ENCODE data around the gene PSMA3.
A peak's percentile ranks its signal among the peaks of the same experiment; 100 is the strongest.
"Not testable (repeated sequence)": the region's sequence is repeated elsewhere in the genome, so short reads cannot be mapped to it uniquely, and the experiment has no call there.

Gene PSMA3

GRCh38 chr14:58244556-58245387 lies at the start of gene PSMA3:
Gene PSMA3 (plus strand): TSS chr14:58244843. CDS start chr14:58244921, 78 bp downstream.
- DNase-seq (ENCODE audit: low read depth, low spot score): peak; percentile 85

GRCh38 chr14:58196198-58196597 lies 48.4 kb upstream of the PSMA3 start:
- DNase-seq (ENCODE audit: low read depth, low spot score): no peak
- no peak overlapping the region for H3K27ac ChIP-seq

More at GRCh38 chr14:58244556-58245387, at the start of gene PSMA3:
- peak within 1 kb of the TSS; percentile 94 for H3K27ac ChIP-seq

- DNase-seq (ENCODE audit: low read depth, low spot score): no peak
- H3K27ac ChIP-seq: no peak overlapping the region
Measured at GRCh38 chr14:58198086-58198485, 46.6 kb upstream of the PSMA3 start.

- H3K27ac ChIP-seq: peak within 1 kb of the TSS; percentile 77
- no peak for DNase-seq (ENCODE audit: low read depth, low spot score)
Measured at GRCh38 chr14:58199726-58200479, 44.7 kb upstream of the PSMA3 start, which contains the start of gene ACTR10. Gene ACTR10 (plus strand): TSS chr14:58200149. CDS start chr14:58200218, 69 bp downstream.

GRCh38 chr14:58200480-58200841 lies 44.2 kb upstream of the PSMA3 start:
- DNase-seq (ENCODE audit: low read depth, low spot score): no peak
- H3K27ac ChIP-seq: peak overlapping the region; percentile 77

- H3K27ac ChIP-seq: peak overlapping the region; percentile 77
- DNase-seq (ENCODE audit: low read depth, low spot score): no peak
Measured at GRCh38 chr14:58200846-58201245, 43.8 kb upstream of the PSMA3 start.

- no peak overlapping the region for H3K27ac ChIP-seq
- no peak for DNase-seq (ENCODE audit: low read depth, low spot score)
Measured at GRCh38 chr14:58213176-58213575, 31.5 kb upstream of the PSMA3 start.

- DNase-seq (ENCODE audit: low read depth, low spot score): no peak
- H3K27ac ChIP-seq: no peak overlapping the region
Measured at GRCh38 chr14:58215191-58215914, 29.3 kb upstream of the PSMA3 start.

GRCh38 chr14:58216544-58216943 lies 28.1 kb upstream of the PSMA3 start:
- no peak overlapping the region for H3K27ac ChIP-seq
- no peak for DNase-seq (ENCODE audit: low read depth, low spot score)

GRCh38 chr14:58227096-58227819 lies 17.4 kb upstream of the PSMA3 start:
- no peak for DNase-seq (ENCODE audit: low read depth, low spot score)
- H3K27ac ChIP-seq: no peak overlapping the region

- no peak for DNase-seq (ENCODE audit: low read depth, low spot score)
- H3K27ac ChIP-seq: no peak overlapping the region
Measured at GRCh38 chr14:58238252-58239243, 6.1 kb upstream of the PSMA3 start.

- peak overlapping the region; percentile 9 for H3K27ac ChIP-seq
- DNase-seq (ENCODE audit: low read depth, low spot score): no peak
Measured at GRCh38 chr14:58239244-58240195, 5.1 kb upstream of the PSMA3 start.

GRCh38 chr14:58243790-58244555 lies 670 bp upstream of the PSMA3 start:
- peak overlapping the region; percentile 94 for H3K27ac ChIP-seq
- DNase-seq (ENCODE audit: low read depth, low spot score): no peak

- H3K27ac ChIP-seq: peak overlapping the region; percentile 94
Measured at GRCh38 chr14:58245562-58245961, 919 bp downstream of the PSMA3 start.

GRCh38 chr14:58249611-58250010 lies 5.0 kb downstream of the PSMA3 start:
- H3K27ac ChIP-seq: no peak overlapping the region
- DNase-seq (ENCODE audit: low read depth, low spot score): no peak

More at GRCh38 chr14:58245562-58245961, 919 bp downstream of the PSMA3 start:
- no peak for DNase-seq (ENCODE audit: low read depth, low spot score)

GRCh38 chr14:58258156-58258555 lies 13.5 kb downstream of the PSMA3 start:
- no peak overlapping the region for H3K27ac ChIP-seq
- DNase-seq (ENCODE audit: low read depth, low spot score): no peak

- DNase-seq (ENCODE audit: low read depth, low spot score); H3K27ac ChIP-seq: not testable (repeated sequence)
Measured at GRCh38 chr14:58262005-58262404, 17.4 kb downstream of the PSMA3 start.

Data from epithelial cell of prostate (primary cell).